NCI-H1436 (cell line): Measurements from ENCODE around the gene EZH2.

ENCODE experiments used
- DNase-seq: peaks from one replicate; lab custom pipeline; 2025; lab: John Stamatoyannopoulos, UW

EZH2 gene

GRCh38 chr7:148806187-148806586 is 77.9 kb downstream of the EZH2 start:
- DNase-seq = no peak

- DNase-seq = no peak
Measured at GRCh38 chr7:148804343-148805235, 79.5 kb downstream of the EZH2 start.

GRCh38 chr7:148803094-148803493 is 81.0 kb downstream of the EZH2 start:
- DNase-seq = no peak

- DNase-seq = no peak
Measured at GRCh38 chr7:148802101-148802493, 82.0 kb downstream of the EZH2 start.

- DNase-seq = no peak
Measured at GRCh38 chr7:148800677-148801076, 83.4 kb downstream of the EZH2 start.

GRCh38 chr7:148799893-148800555 is 84.1 kb downstream of the EZH2 start:
- no peak for DNase-seq

- DNase-seq = no peak
Measured at GRCh38 chr7:148796841-148797240, 87.2 kb downstream of the EZH2 start.

GRCh38 chr7:148794476-148794875 is 89.6 kb downstream of the EZH2 start:
- no peak for DNase-seq

- no peak for DNase-seq
Measured at GRCh38 chr7:148793590-148793989, 90.5 kb downstream of the EZH2 start.

GRCh38 chr7:148791546-148791945 is 92.5 kb downstream of the EZH2 start:
- no peak for DNase-seq

GRCh38 chr7:148790850-148791249 is 93.2 kb downstream of the EZH2 start:
- DNase-seq = no peak

GRCh38 chr7:148790131-148790726 is 93.9 kb downstream of the EZH2 start:
- no peak for DNase-seq

- no peak for DNase-seq
Measured at GRCh38 chr7:148789220-148789619, 94.9 kb downstream of the EZH2 start.

- DNase-seq = no peak
Measured at GRCh38 chr7:148787571-148788295, 96.4 kb downstream of the EZH2 start.

GRCh38 chr7:148783801-148784527 is 100.1 kb downstream of the EZH2 start:
- no peak for DNase-seq

- DNase-seq = no peak
Measured at GRCh38 chr7:148782757-148783456, 101.2 kb downstream of the EZH2 start.

GRCh38 chr7:148774471-148774870 is 109.6 kb downstream of the EZH2 start:
- no peak for DNase-seq

GRCh38 chr7:148773334-148773733 is 110.8 kb downstream of the EZH2 start:
- DNase-seq = no peak

- no peak for DNase-seq
Measured at GRCh38 chr7:148772297-148773089, 111.6 kb downstream of the EZH2 start.

GRCh38 chr7:148770004-148770403 is 114.1 kb downstream of the EZH2 start:
- no peak for DNase-seq
